GM12875 (cell line): ENCODE data around the gene FFAR2.

ENCODE experiments used
- H3K4me3 ChIP-seq: one replicate; pipeline ENCODE4 v1.5.1; 2011; ENCODE audit warnings: low read depth, low read length, control low read depth
- CTCF ChIP-seq: IDR thresholded peaks from 2 replicates; pipeline ENCODE4 v1.5.1; 2011; ENCODE audit warnings: low read depth, mild to moderate bottlenecking, control low read depth, inconsistent platforms, low read length, moderate library complexity, borderline replicate concordance; ENCODE audit not compliant: insufficient read depth

FFAR2 gene

GRCh38 chr19:35435896-35436295 lies 12.2 kb upstream of the FFAR2 start:
- TF ChIP-seq CTCF, result no peak
- no peak overlapping the region for H3K4me3 ChIP-seq

GRCh38 chr19:35436477-35437405 lies 11.3 kb upstream of the FFAR2 start:
- no peak for TF ChIP-seq CTCF
- H3K4me3 ChIP-seq, result no peak overlapping the region

- no peak overlapping the region for H3K4me3 ChIP-seq
- TF ChIP-seq CTCF, result no peak
Observed at GRCh38 chr19:35437406-35437951, 10.6 kb upstream of the FFAR2 start.

GRCh38 chr19:35438096-35438495 lies 10.0 kb upstream of the FFAR2 start:
- no peak for TF ChIP-seq CTCF
- H3K4me3 ChIP-seq, result no peak overlapping the region

GRCh38 chr19:35438527-35438926 lies 9.5 kb upstream of the FFAR2 start:
- no peak overlapping the region for H3K4me3 ChIP-seq
- TF ChIP-seq CTCF, result no peak

GRCh38 chr19:35439921-35440320 lies 8.1 kb upstream of the FFAR2 start:
- TF ChIP-seq CTCF, result no peak
- H3K4me3 ChIP-seq, result no peak overlapping the region

GRCh38 chr19:35442091-35442490 lies 6.0 kb upstream of the FFAR2 start:
- no peak overlapping the region for H3K4me3 ChIP-seq
- TF ChIP-seq CTCF, result no peak
